ENCODE data around the gene IPO11. TPM values are rescaled to one million over a fixed set of nuclear protein-coding genes. Genes with fewer than 3 reads are reported as not detected.

The IPO11 gene
- 28.3 TPM for total RNA-seq

DNA sequence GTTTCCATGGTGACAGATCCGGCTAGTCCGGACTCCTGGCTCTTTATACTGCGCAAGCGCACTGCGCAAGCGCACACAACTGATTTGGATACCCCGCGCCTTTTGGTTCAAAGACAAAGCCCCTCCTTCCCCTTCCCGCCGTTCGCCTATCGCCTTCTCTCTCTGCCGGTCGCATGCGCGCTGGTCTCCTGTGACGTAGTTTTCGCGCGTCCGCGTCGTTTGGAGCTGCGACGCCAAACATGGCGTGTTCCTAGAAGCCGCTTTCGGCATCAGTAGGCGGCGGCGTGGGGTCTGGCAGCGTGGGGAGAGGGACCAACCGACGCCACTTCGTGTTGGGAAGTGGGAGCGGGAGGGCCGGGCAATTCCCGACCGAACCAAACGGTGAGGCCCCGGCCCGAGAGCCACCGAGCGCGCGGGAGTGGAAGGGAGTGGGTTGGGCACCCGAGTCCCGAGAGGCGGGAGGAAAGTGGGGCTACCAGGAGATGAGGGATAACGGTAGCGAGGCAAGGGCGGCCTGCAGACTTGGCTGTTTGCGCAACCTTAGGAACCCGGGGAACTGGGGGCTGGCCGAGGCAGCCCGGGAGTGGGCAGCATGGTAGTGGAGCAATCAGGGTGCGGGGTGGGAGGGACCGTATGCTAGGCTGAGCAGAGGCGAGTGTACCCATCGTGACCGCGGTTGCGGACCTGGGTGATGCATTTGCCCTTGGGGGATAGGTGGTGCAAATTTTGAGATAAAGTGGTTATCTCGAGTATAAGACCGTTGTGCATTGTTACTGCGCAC lies at the start of gene IPO11:
Gene IPO11, plus strand, starts transcription at position 215 of the 781 bp plus-strand sequence. CDS start 24,517 bp downstream, outside the sequence.
- DNase-seq (ENCODE audit: low spot score), result peak; percentile 99

DNA sequence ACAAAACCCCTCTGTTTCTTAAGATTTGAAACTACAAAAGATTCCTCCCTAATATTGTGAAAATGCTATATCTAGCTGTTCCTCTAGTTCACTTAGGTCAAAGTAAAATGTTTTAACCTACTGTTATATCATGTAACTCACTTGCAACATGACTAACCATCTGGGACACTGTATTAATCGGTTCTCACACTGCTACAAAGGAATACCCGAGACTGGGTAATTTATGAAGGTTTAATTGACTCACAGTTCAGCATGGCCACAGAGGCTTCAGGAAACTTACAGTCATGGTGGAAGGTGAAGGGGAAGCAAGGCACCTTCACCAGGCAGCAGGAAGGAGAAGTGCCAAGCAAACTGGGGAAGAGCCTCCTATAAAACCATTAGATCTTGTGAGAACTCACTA lies 43.5 kb upstream of the IPO11 start:
- no peak for DNase-seq (ENCODE audit: low spot score)

DNA sequence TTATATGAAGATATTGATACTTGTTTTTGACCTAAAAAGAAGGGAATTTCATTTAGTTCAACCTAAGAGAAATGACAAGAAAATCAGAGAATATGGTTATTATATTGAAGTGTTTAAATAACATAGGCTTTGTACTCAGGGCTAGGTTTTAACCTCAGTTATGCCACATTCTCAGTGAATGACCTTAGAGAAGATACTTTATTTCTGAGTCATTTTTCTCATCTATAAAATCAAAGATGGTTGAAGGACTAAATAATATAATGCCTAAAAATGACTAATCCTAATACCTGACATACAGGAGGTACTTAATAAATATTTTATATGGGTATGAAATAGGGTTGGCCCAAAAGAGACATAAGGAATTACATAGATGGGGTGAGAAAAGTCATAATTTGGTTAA lies 41.2 kb upstream of the IPO11 start:
- DNase-seq (ENCODE audit: low spot score), result no peak

GRCh38 chr5:62372600-62372999 lies 40.0 kb upstream of the IPO11 start:
- no peak for DNase-seq (ENCODE audit: low spot score)

DNA sequence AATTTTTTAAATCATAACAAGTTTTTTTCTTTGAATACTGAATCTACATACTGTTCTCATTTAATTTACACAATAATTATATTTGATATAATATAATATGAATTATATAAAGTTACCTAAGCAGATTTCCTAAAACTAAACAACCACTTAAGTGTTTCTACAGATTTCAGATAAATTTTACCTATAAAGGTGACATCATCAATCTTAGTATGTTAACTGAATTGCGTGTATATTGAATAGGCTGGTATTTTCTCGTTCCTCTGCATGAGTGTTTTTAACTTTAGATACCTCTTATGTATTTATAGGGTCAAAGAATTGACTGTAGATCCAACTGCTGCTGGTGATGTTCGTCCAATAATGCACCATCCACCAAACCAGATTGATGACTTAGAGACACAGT lies 39.2 kb upstream of the IPO11 start:
- no peak for DNase-seq (ENCODE audit: low spot score)

DNA sequence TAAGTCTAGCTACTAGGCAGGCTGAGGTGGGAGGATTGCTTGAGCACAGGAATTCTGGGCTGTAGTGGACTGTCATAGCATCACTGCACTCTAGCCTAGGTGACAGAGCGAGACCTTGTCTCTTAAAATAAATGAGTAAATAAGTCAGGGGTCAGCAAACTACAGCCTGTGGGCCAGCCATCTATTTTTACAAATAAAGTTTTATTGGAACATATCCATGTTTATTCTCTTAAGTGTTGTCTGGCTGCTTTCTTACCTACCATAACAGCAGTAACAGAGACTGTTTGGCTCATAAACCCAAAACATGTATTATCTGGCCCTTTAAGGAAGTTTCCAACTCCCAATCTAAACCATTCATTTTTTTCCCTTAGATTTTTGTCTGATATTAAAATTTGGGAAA lies 38.5 kb upstream of the IPO11 start:
- DNase-seq (ENCODE audit: low spot score), result no peak

- DNase-seq (ENCODE audit: low spot score), result no peak
These were observed 36.9 kb upstream of the IPO11 start for GRCh38 chr5:62375627-62376026.

DNA sequence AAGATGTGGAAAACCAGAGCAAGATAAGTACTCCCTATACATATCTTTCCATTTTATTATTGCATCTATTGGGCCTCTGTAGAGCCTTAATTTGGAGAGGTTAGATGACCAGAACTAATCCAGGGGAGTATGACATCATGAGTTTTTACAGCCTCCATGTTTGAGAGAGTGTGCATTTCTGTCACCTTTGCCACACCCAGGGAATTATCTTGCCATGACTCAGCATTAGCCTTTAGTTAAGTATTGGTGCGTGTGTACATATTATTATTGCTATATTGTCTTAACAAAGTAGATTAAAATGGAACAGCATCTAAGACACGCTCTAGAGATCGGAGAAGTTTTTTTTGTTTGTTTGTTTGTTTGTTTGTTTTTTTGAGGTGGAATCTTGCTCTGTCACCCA lies 36.5 kb upstream of the IPO11 start:
- DNase-seq (ENCODE audit: low spot score), result no peak

- DNase-seq (ENCODE audit: low spot score), result no peak
These were observed 27.4 kb upstream of the IPO11 start for GRCh38 chr5:62385131-62385530.

- DNase-seq (ENCODE audit: low spot score), result no peak
These were observed 26.7 kb upstream of the IPO11 start for GRCh38 chr5:62385816-62386400.

DNA sequence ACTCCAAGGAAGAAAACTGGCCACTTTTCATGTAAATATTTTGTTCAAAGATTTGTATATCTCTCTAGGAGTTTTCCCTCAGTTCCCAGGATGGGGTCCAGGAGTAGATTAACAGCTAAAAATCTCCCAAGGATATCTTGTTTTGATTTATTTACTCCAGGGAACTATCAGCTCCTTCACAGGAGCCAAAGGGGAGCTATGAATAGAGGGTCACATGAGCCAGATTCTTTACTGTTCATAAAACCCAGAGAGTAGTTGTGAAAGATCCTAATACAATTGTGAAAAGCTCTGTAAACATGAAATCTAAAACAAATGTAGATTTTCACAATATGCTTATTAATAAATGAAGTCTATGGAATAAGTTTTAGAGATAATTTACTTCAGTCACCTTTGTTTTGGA lies 25.7 kb upstream of the IPO11 start:
- no peak for DNase-seq (ENCODE audit: low spot score)

- no peak for DNase-seq (ENCODE audit: low spot score)
These were observed 17.2 kb upstream of the IPO11 start for GRCh38 chr5:62395210-62395950.

- DNase-seq (ENCODE audit: low spot score), result peak; percentile 96
These were observed 8.9 kb upstream of the IPO11 start, which contains the start of gene DIMT1 for GRCh38 chr5:62403411-62404250. TSS of gene DIMT1 (minus strand) at chr5:62403905. CDS start at chr5:62403772, 133 bp downstream.

DNA sequence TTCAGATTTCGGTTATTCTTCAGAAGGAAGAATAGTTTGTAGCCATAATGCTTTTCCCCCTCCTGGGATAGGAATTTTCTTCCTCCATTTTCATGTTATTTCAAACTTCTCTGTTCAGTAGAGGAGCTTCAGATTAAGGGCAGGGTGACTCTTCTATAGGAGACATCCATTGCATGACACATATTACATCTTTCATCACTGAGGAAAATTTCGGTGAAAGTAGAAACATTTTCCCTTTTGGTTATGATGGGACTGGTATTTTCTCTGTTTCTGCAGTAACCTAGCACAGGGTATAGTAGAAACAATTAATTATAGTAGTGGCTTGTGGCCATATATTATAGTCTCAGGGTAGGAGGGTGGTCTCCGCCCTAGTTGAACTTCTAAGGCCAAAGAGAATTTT lies 1.1 kb downstream of the IPO11 start:
- DNase-seq (ENCODE audit: low spot score), result no peak

GRCh38 chr5:62418462-62419076 lies 6.0 kb downstream of the IPO11 start:
- DNase-seq (ENCODE audit: low spot score), result no peak

- DNase-seq (ENCODE audit: low spot score), result no peak
These were observed 7.0 kb downstream of the IPO11 start for GRCh38 chr5:62419609-62420008.

- DNase-seq (ENCODE audit: low spot score), result no peak
These were observed 8.9 kb downstream of the IPO11 start for GRCh38 chr5:62421414-62421813.

DNA sequence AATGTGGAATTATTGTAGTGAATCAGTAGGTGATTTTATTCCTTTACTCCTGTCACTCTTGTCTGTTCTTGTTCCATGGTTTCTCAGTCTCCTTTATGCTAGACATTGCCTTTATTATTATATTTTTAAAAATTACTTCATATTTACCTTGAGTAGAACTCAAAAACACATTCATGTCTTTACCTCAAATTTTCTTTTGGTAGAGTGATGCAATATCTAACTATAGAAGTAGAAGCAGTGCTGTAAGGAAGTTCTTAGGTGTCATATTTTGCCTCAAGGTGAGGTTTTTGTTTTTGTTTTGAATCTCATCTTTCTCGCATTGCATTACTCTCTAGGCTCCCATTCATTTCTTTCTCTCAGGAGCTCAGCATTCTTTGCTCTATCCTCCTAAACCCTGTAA lies 12.2 kb downstream of the IPO11 start:
- no peak for DNase-seq (ENCODE audit: low spot score)

DNA sequence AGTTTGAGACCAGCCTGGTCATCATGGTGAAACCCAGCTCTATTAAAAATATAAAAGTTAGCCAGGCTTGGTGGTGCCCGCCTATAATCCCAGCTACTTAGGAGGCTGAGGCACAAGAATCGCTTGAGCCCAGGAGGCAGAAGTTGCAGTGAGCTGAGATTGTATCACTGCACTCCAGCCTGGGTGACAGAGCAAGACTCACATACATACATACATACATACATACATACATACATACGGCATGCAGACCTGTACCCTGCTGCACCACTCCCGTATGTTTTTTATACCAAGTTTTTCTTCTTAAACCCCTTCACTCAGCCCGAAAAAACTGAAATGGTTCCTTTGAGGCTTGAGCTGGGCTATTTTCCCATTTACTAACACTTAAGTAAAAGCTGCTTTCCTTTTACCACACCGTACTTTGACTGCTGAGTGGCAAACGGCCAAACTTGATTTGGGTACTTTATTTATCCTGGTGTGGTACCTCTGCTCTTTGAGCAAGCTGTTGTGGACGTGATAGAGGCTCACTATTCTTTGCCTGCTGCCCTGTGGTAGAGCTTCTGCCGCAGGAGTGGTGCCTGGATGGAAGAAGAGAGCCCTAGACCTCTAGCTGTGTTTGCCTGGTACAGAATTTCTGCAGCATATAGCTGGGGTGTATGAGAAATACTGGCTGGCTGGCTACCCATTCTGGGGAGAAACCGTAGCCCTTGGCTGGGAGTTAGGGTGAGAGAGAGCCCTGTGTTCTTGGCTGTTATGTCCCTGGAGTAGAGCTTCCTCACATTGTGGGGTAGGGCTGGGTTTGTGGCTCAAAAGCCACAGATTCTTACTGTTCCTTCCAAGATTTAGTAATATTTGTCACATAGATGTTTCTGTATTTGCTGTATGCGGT lies 19.4 kb downstream of the IPO11 start:
- DNase-seq (ENCODE audit: low spot score), result no peak

DNA sequence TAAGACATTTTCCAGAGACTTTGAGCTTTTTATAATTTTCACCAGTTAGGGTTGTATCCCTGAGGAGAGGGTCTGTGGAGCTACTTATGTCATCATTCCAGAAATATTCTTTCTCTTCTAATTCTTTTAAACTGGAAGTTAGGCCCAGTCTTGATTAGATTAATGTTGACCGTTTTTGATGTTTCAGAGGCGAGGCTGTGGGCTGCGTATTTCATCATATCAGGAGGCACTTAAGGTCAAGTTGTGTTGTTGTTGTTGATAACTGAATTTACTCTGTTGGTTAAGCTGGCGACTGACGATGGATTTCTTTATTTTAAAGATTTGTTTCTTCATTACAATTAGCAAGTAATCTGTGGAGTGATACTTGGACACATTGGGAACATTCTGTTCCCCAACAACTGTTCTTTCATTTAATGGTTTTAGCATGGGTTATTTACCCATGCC lies 20.1 kb downstream of the IPO11 start:
- DNase-seq (ENCODE audit: low spot score), result no peak
